ENCODE results near the gene ACKR3.

DNA sequence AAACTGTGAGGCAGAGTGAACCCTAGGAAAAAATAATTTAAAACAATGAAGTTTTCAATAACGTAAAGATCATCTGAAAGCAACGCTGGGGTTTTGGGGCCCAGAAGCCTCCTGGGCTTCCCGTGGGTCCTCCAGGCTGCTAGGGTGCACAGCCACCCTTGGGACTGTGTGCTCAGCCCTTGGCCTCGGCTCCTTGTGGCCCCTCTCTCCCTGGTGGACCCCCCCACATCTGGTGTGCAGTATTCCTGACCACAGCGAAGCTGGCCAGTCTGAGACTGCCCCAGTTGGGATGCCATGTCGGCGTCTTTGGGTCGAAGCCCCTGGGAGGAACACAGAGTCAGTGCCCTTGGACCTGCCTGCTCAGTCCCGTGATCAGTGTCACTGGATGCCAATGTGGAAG, 53.0 kb downstream of the ACKR3 start:
- TF ChIP-seq, protein P1, sequence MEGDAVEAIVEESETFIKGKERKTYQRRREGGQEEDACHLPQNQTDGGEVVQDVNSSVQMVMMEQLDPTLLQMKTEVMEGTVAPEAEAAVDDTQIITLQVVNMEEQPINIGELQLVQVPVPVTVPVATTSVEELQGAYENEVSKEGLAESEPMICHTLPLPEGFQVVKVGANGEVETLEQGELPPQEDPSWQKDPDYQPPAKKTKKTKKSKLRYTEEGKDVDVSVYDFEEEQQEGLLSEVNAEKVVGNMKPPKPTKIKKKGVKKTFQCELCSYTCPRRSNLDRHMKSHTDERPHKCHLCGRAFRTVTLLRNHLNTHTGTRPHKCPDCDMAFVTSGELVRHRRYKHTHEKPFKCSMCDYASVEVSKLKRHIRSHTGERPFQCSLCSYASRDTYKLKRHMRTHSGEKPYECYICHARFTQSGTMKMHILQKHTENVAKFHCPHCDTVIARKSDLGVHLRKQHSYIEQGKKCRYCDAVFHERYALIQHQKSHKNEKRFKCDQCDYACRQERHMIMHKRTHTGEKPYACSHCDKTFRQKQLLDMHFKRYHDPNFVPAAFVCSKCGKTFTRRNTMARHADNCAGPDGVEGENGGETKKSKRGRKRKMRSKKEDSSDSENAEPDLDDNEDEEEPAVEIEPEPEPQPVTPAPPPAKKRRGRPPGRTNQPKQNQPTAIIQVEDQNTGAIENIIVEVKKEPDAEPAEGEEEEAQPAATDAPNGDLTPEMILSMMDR (conservative IDR thresholded peaks at IDR 0.05) = no peak
- TF ChIP-seq EZH2 (IDR thresholded peaks at IDR 0.05; ENCODE audit: low read depth) = no peak
